IMR-90 (cell line): ENCODE measurements around the gene VWA7. TPM values are rescaled to one million over a fixed set of nuclear protein-coding genes. Genes with fewer than 3 reads are reported as not detected.

Experiments
- ATAC-seq: fragments of 200-7000 bp; cut with Tn5 transposase; 2 replicates; pipeline ENCODE4 v1.9.1; 2020; ENCODE audit warnings: low read depth, mild to moderate bottlenecking, moderate library complexity
- BruUV-seq: library from RNA; stranded (reverse); fragments of 400-500 nt; replicated peaks from 2 replicates; lab custom pipeline; 2021; lab: Mats Ljungman, UMichigan
- CTCF ChIA-PET: fragments of 300-600 bp; formaldehyde crosslinking; extraction: SDS; loops from one replicate; lab custom pipeline; 2021; ENCODE audit warnings: antibody characterized with exemption; lab: Yijun Ruan, JAX
- POLR2A ChIA-PET: fragments of 300-600 bp; sonication (Branson Sonifier 250); formaldehyde crosslinking; loops from one replicate; lab custom pipeline; 2022; ENCODE audit warnings: antibody characterized with exemption; ENCODE audit not compliant: unreplicated experiment; lab: Charles Lee
- DNase-seq: peaks from one replicate; pipeline ENCODE4 v3.0.0; 2013
- H2AFZ ChIP-seq: replicated peaks from 2 replicates; pipeline ENCODE3; 2013; ENCODE audit warnings: low read length, mild to moderate bottlenecking; ENCODE audit not compliant: poor library complexity
- H2AK5ac ChIP-seq: 2 replicates; pipeline ENCODE4 v1.6.1; 2013; ENCODE audit warnings: low read depth, low read length, inconsistent platforms
- H2AK9ac ChIP-seq: replicated peaks from 2 replicates; pipeline ENCODE3; 2013; ENCODE audit warnings: mild to moderate bottlenecking, low read depth, low read length, moderate library complexity; ENCODE audit not compliant: poor library complexity
- H2BK120ac ChIP-seq: 2 replicates; pipeline ENCODE4 v1.6.1; 2013; ENCODE audit warnings: low read depth, low read length, inconsistent platforms
- H2BK15ac ChIP-seq: 3 replicates; pipeline ENCODE4 v1.6.1; 2013; ENCODE audit warnings: low read depth, low read length, inconsistent platforms
- H2BK20ac ChIP-seq: 2 replicates; pipeline ENCODE4 v1.6.1; 2013; ENCODE audit warnings: low read depth, mild to moderate bottlenecking, inconsistent platforms, low read length, moderate library complexity
- H2BK5ac ChIP-seq: 2 replicates; pipeline ENCODE4 v1.6.1; 2013; ENCODE audit warnings: mild to moderate bottlenecking, low read depth, low read length, inconsistent platforms; ENCODE audit not compliant: poor library complexity, severe bottlenecking
- H3K14ac ChIP-seq: replicated peaks from 2 replicates; pipeline ENCODE4 v1.6.1; 2013; ENCODE audit warnings: low read depth, low read length, inconsistent platforms
- H3K18ac ChIP-seq: 2 replicates; pipeline ENCODE4 v1.6.1; 2013; ENCODE audit warnings: low read depth, low read length, control low read depth
- H3K23ac ChIP-seq: 2 replicates; pipeline ENCODE4 v1.6.1; 2013; ENCODE audit warnings: low read depth, low read length, inconsistent platforms
- H3K27ac ChIP-seq: 2 replicates; pipeline ENCODE4 v1.5.1; 2013; ENCODE audit warnings: mild to moderate bottlenecking, control low read depth, low read length; ENCODE audit not compliant: insufficient read depth
- H3K27me3 ChIP-seq: 2 replicates; pipeline ENCODE4 v1.6.1; 2013; ENCODE audit warnings: low read length; ENCODE audit not compliant: control insufficient read depth, insufficient read depth
- H3K36me3 ChIP-seq: 2 replicates; pipeline ENCODE4 v1.6.1; 2013; ENCODE audit warnings: low read length, mixed read lengths; ENCODE audit not compliant: control insufficient read depth, insufficient read depth
- H3K4ac ChIP-seq: 2 replicates; pipeline ENCODE4 v1.6.1; 2013; ENCODE audit warnings: low read depth, low read length, inconsistent platforms
- H3K4me1 ChIP-seq: 2 replicates; pipeline ENCODE4 v1.6.1; 2013; ENCODE audit warnings: low read length, mixed read lengths; ENCODE audit not compliant: control insufficient read depth, insufficient read depth
- H3K4me2 ChIP-seq: 2 replicates; pipeline ENCODE4 v1.6.1; 2013; ENCODE audit warnings: low read depth, mild to moderate bottlenecking, control low read depth, low read length, moderate library complexity
- H3K4me3 ChIP-seq: 2 replicates; pipeline ENCODE4 v1.5.1; 2013; ENCODE audit warnings: low read depth, mild to moderate bottlenecking, control low read depth, low read length, moderate library complexity; ENCODE audit not compliant: insufficient read depth
- H3K56ac ChIP-seq: 2 replicates; pipeline ENCODE4 v1.6.1; 2013; ENCODE audit warnings: low read length, inconsistent platforms; ENCODE audit not compliant: insufficient read depth; ENCODE audit errors: extremely low read depth
- H3K79me1 ChIP-seq, 2 experiments: 2 replicates each; pipeline ENCODE4 v1.6.1; 2013; ENCODE audit warnings: low read length in 2 of 2, inconsistent platforms in 1 of 2, low read depth in 1 of 2
- H3K9ac ChIP-seq: 2 replicates; pipeline ENCODE4 v1.6.1; 2013; ENCODE audit warnings: low read depth, low read length, control low read depth
- H3K9me1 ChIP-seq: 2 replicates; pipeline ENCODE4 v1.6.1; 2013; ENCODE audit warnings: low read length, inconsistent platforms; ENCODE audit not compliant: insufficient read depth
- H3K9me3 ChIP-seq: 2 replicates; pipeline ENCODE4 v1.6.1; 2013; ENCODE audit warnings: low read length; ENCODE audit not compliant: control insufficient read depth, insufficient read depth
- H4K20me1 ChIP-seq: 2 replicates; pipeline ENCODE4 v1.6.1; 2013; ENCODE audit warnings: low read length, inconsistent platforms; ENCODE audit not compliant: insufficient read depth
- H4K5ac ChIP-seq: 2 replicates; pipeline ENCODE4 v1.6.1; 2013; ENCODE audit warnings: mild to moderate bottlenecking, low read depth, low read length, control low read depth
- H4K8ac ChIP-seq, 2 experiments: 2 replicates each; pipeline ENCODE4 v1.6.1; 2013; ENCODE audit warnings: low read depth in 2 of 2, low read length in 2 of 2, control low read depth in 1 of 2, inconsistent platforms in 1 of 2
- H4K91ac ChIP-seq: 2 replicates; pipeline ENCODE4 v1.6.1; 2013; ENCODE audit warnings: low read depth, low read length, inconsistent platforms; ENCODE audit not compliant: insufficient read depth
- BHLHE40 ChIP-seq: fragments of 150-350 bp; IDR thresholded peaks from 2 replicates; pipeline ENCODE4 v1.6.1; 2016; ENCODE audit warnings: mild to moderate bottlenecking, low read depth, low read length
- CEBPB ChIP-seq: IDR thresholded peaks from 2 replicates; pipeline ENCODE4 v1.6.1; 2012; ENCODE audit warnings: low read depth, low read length, improper control_type of control experiment
- CHD1 ChIP-seq: IDR thresholded peaks from 2 replicates; pipeline ENCODE4 v1.6.1; 2012; ENCODE audit warnings: low read depth, low read length, improper control_type of control experiment
- CTCF ChIP-seq: conservative IDR thresholded peaks from 2 replicates; pipeline ENCODE4 v1.5.1; 2012; ENCODE audit warnings: mild to moderate bottlenecking, low read depth, low read length, improper control_type of control experiment
- ELK1 ChIP-seq: fragments of 150-350 bp; IDR thresholded peaks from 2 replicates; pipeline ENCODE4 v1.6.1; 2016; ENCODE audit warnings: low read depth, mild to moderate bottlenecking, low read length, moderate library complexity, borderline replicate concordance
- FOS ChIP-seq: fragments of 150-350 bp; IDR thresholded peaks from 2 replicates; pipeline ENCODE4 v1.6.1; 2016; ENCODE audit warnings: low read depth, low read length
- MAFK ChIP-seq: IDR thresholded peaks from 2 replicates; pipeline ENCODE4 v1.6.1; 2012; ENCODE audit warnings: low read depth, low read length, improper control_type of control experiment
- MAZ ChIP-seq: IDR thresholded peaks from 2 replicates; pipeline ENCODE4 v1.6.1; 2012; ENCODE audit warnings: low read depth, mild to moderate bottlenecking, low read length, improper control_type of control experiment, moderate library complexity, borderline replicate concordance
- MXI1 ChIP-seq: IDR thresholded peaks from 2 replicates; pipeline ENCODE4 v1.6.1; 2012; ENCODE audit warnings: low read depth, mild to moderate bottlenecking, low read length, moderate library complexity, borderline replicate concordance
- NFE2L2 ChIP-seq: fragments of 150-350 bp; IDR thresholded peaks from 2 replicates; pipeline ENCODE4 v1.6.1; 2016; ENCODE audit warnings: low read depth, mild to moderate bottlenecking, low read length
- POLR2A ChIP-seq: IDR thresholded peaks from 2 replicates; pipeline ENCODE4 v1.6.1; 2012; ENCODE audit warnings: mild to moderate bottlenecking, low read depth, low read length
- RCOR1 ChIP-seq: IDR thresholded peaks from 2 replicates; pipeline ENCODE4 v1.6.1; 2012; ENCODE audit warnings: mild to moderate bottlenecking, low read length, improper control_type of control experiment; ENCODE audit not compliant: insufficient replicate concordance
- RFX5 ChIP-seq: IDR thresholded peaks from 2 replicates; pipeline ENCODE4 v1.8.0; 2012; ENCODE audit warnings: low read depth, mild to moderate bottlenecking, low read length, moderate library complexity
- SMC3 ChIP-seq: fragments of 150-350 bp; IDR thresholded peaks from 2 replicates; pipeline ENCODE4 v1.6.1; 2016; ENCODE audit warnings: low read depth, mild to moderate bottlenecking, antibody characterized with exemption, low read length, moderate library complexity
- USF2 ChIP-seq: fragments of 150-350 bp; IDR thresholded peaks from 2 replicates; pipeline ENCODE4 v1.6.1; 2017; ENCODE audit warnings: mild to moderate bottlenecking, antibody characterized with exemption, low read length, low read depth
- WGBS, 2 experiments: methylation state at CpG; one replicate each; pipeline versions ENCODE4 v1.1.5 to v1.1.7; 2013; ENCODE audit warnings: missing lambda C conversion rate in 2 of 2; ENCODE audit not compliant: insufficient read length in 1 of 2; ENCODE audit errors: extremely low coverage in 2 of 2; 5-methylcytosine and 5-hydroxymethylcytosine counted together
- dilution Hi-C: fragments of 300-500 bp; cut with HindIII; formaldehyde crosslinking; loops from one replicate; pipeline ENCODE4 v1.14.3; 2018; ENCODE audit warnings: low sequenced_read_pairs; ENCODE audit not compliant: unreplicated experiment
- in situ Hi-C: fragments of 300-500 bp; cut with MboI; formaldehyde crosslinking; loops from 3 replicates; pipeline ENCODE4 v1.14.3; 2019; ENCODE audit warnings: low sequenced_read_pairs, inconsistent platforms, mixed read lengths
- intact Hi-C: fragments of 100-400 bp; cut with micrococcal nuclease; formaldehyde crosslinking; loops from 2 replicates; pipeline ENCODE4 v1.10.0; 2022
- polyA plus RNA-seq, 3 experiments: library from polyadenylated mRNA; depleted of rRNA; stranded (reverse); fragments of >200 nt; gene quantifications; 2 replicates each; pipeline ENCODE4 v1.2.3, GENCODE V29; 2012; ENCODE audit warnings: low replicate concordance in 1 of 3
- total RNA-seq: library from RNA; depleted of rRNA; stranded (reverse); fragments of >200 nt; gene quantifications from 2 replicates; pipeline ENCODE4 v1.2.3, GENCODE V29; 2012

VWA7 gene
- total and polyA plus RNA-seq, 2 of the 4 experiments (the other 2 are of a cell fraction) = under 0.01 to 1.4 TPM

GRCh38 chr6:31734247-31734820 is 42.8 kb downstream of the VWA7 start:
- peak overlapping the region; percentile 81 for H3K4me3 ChIP-seq
- intact Hi-C loops (no loop called here), in situ Hi-C loops (no loop called here), dilution Hi-C loops (no loop called here)
- no CpG with 5 or more reads among the region's 2 CpGs for WGBS, 2 experiments
- peaks cover 18% of the 10 kb centered on the region for H3K4me1 ChIP-seq
- ATAC-seq = no peak
- H4K91ac ChIP-seq = peak overlapping the region; percentile 99
- H2BK5ac ChIP-seq = peak overlapping the region; percentile 99
- peak overlapping the region; percentile 96 for H3K4me2 ChIP-seq
- H3K18ac ChIP-seq = peak overlapping the region; percentile 1; the same call in 1 of the 2 replicates
- H3K36me3 ChIP-seq = peaks cover 30% of the 10 kb centered on the region
- peak overlapping the region; percentile 31 for H2BK120ac ChIP-seq
- H3K9me3 ChIP-seq = no peaks in the 10 kb centered on the region
- peak overlapping the region; percentile 33 to 74; a peak in 3 of 4 replicates for H4K8ac ChIP-seq
- peak overlapping the region; percentile 49; the same call in 1 of the 3 replicates for H2BK15ac ChIP-seq
- ChIA-PET CTCF (no interaction called here), POLR2A (interaction anchor here (0.5 kb wide), 1 partner anchor 10 kb away, joined by 3 read pairs; no protein-coding TSS in a partner anchor)
- H3K27ac ChIP-seq = peak overlapping the region; percentile 94
- H3K23ac ChIP-seq = peak overlapping the region; percentile 81
- H3K14ac ChIP-seq = peak overlapping the region; percentile 98
- H4K5ac ChIP-seq = no peak overlapping the region
- peaks cover 14% of the 10 kb centered on the region for H3K9me1 ChIP-seq
- H3K4ac ChIP-seq = peak overlapping the region; percentile 98
- H4K20me1 ChIP-seq = peaks cover 35% of the 10 kb centered on the region
- H3K9ac ChIP-seq = peak overlapping the region; percentile 98
- peak overlapping the region; percentile 77 for H2AFZ ChIP-seq
- no peaks in the 10 kb centered on the region for H3K27me3 ChIP-seq
- H3K56ac ChIP-seq = peak overlapping the region; percentile 99
- no TSS peak for BruUV-seq
- H3K79me1 ChIP-seq = peaks cover 9 to 70% of the 10 kb centered on the region in 2 experiments; a peak in 3 of 4 replicates
- peak overlapping the region; percentile 98 for H2AK5ac ChIP-seq
- DNase-seq = no peak
- peak overlapping the region; percentile 100 for H2AK9ac ChIP-seq
- peak overlapping the region; percentile 38 for H2BK20ac ChIP-seq
- no peak for TF ChIP-seq CEBPB
- TF ChIP-seq MXI1 = no peak
- TF ChIP-seq POLR2A = no peak
- TF ChIP-seq MAZ = no peak
- no peak for TF ChIP-seq MAFK
- no peak for TF ChIP-seq CTCF
- no peak for TF ChIP-seq CHD1
- no peak; the same call in 1 of the 2 replicates for TF ChIP-seq FOS
- no peak for TF ChIP-seq BHLHE40
- TF ChIP-seq NFE2L2 = no peak
- no peak for TF ChIP-seq ELK1
- TF ChIP-seq RFX5 = no peak
- no peak for TF ChIP-seq SMC3
- TF ChIP-seq RCOR1 = no peak
- no peak for TF ChIP-seq USF2
